ENCODE measurements around the gene ADAMTSL4.

The ADAMTSL4 gene

DNA sequence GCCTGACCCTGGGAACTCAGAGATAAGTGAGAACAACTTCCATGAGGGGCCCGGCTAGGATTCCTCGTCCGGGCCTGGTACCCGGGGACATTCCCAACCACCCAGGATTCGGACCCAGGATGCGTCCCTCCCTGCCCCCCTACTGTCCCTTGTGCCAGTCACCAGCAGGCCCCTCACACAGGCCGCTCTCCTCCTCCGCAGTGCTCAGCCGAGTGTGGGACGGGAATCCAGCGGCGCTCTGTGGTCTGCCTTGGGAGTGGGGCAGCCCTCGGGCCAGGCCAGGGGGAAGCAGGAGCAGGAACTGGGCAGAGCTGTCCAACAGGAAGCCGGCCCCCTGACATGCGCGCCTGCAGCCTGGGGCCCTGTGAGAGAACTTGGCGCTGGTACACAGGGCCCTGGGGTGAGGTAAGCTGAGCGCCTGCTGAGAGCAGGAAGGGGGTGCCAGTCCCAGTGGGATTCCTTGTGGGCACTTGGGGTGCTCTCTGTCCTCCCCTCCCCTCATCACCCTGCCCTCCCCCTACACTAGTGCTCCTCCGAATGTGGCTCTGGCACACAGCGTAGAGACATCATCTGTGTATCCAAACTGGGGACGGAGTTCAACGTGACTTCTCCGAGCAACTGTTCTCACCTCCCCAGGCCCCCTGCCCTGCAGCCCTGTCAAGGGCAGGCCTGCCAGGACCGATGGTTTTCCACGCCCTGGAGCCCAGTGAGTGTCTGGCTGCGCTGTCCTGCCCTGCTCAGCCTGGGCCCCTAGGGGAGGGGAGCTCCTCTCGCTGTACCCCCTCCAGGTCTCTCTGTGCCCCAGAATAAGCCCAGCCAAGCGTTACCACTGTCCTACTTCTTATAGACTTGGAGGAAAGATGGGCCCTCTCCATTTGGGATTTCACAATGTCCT, 9.8 kb downstream of the ADAMTSL4 start:
- TF ChIP-seq, protein P1, sequence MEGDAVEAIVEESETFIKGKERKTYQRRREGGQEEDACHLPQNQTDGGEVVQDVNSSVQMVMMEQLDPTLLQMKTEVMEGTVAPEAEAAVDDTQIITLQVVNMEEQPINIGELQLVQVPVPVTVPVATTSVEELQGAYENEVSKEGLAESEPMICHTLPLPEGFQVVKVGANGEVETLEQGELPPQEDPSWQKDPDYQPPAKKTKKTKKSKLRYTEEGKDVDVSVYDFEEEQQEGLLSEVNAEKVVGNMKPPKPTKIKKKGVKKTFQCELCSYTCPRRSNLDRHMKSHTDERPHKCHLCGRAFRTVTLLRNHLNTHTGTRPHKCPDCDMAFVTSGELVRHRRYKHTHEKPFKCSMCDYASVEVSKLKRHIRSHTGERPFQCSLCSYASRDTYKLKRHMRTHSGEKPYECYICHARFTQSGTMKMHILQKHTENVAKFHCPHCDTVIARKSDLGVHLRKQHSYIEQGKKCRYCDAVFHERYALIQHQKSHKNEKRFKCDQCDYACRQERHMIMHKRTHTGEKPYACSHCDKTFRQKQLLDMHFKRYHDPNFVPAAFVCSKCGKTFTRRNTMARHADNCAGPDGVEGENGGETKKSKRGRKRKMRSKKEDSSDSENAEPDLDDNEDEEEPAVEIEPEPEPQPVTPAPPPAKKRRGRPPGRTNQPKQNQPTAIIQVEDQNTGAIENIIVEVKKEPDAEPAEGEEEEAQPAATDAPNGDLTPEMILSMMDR (IDR thresholded peaks at IDR 0.05; ENCODE audit: low read depth, low read length, missing control alignments), result no peak
- H3K4me3 ChIP-seq (ENCODE audit: low read depth, low read length), result no peak overlapping the region
- in situ Hi-C loops (cut with HindIII; ENCODE audit: low sequenced_read_pairs), result no loop called here
- DNase-seq (ENCODE audit: low read depth), result no peak

DNA sequence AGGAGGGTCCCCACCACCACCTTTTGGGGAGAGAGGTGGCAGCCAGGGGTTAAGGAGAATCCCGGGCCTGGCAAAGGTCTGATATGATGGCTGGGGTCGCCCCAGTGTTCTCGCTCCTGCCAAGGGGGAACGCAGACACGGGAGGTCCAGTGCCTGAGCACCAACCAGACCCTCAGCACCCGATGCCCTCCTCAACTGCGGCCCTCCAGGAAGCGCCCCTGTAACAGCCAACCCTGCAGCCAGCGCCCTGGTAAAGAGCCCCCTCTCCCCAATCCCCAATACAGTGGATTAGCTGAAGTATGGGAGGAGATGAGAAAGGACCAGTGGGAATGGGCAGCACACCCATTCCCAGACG, 10.4 kb downstream of the ADAMTSL4 start:
- no peak for DNase-seq (ENCODE audit: low read depth)
- TF ChIP-seq, protein P1 (IDR thresholded peaks at IDR 0.05; ENCODE audit: low read depth, low read length, missing control alignments), result no peak
- in situ Hi-C loops (cut with HindIII; ENCODE audit: low sequenced_read_pairs), result no loop called here
- no peak overlapping the region for H3K4me3 ChIP-seq (ENCODE audit: low read depth, low read length)

DNA sequence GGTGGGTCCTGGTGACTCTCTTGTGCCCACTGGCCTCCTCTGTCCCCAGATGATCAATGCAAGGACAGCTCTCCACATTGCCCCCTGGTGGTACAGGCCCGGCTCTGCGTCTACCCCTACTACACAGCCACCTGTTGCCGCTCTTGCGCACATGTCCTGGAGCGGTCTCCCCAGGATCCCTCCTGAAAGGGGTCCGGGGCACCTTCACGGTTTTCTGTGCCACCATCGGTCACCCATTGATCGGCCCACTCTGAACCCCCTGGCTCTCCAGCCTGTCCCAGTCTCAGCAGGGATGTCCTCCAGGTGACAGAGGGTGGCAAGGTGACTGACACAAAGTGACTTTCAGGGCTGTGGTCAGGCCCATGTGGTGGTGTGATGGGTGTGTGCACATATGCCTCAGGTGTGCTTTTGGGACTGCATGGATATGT, 10.8 kb downstream of the ADAMTSL4 start:
- no peak for DNase-seq (ENCODE audit: low read depth)
- TF ChIP-seq, protein P1 (IDR thresholded peaks at IDR 0.05; ENCODE audit: low read depth, low read length, missing control alignments), result peak; percentile 93
- H3K4me3 ChIP-seq (ENCODE audit: low read depth, low read length), result no peak overlapping the region
- in situ Hi-C loops (cut with HindIII; ENCODE audit: low sequenced_read_pairs), result no loop called here

GRCh38 chr1:150560576-150561253, 11.5 kb downstream of the ADAMTSL4 start:
- DNase-seq (ENCODE audit: low read depth), result peak; percentile 72
- in situ Hi-C loops (cut with HindIII; ENCODE audit: low sequenced_read_pairs), result no loop called here
- TF ChIP-seq, protein P1 (IDR thresholded peaks at IDR 0.05; ENCODE audit: low read depth, low read length, missing control alignments), result peak; percentile 92
- peak overlapping the region; percentile 50 for H3K4me3 ChIP-seq (ENCODE audit: low read depth, low read length)

DNA sequence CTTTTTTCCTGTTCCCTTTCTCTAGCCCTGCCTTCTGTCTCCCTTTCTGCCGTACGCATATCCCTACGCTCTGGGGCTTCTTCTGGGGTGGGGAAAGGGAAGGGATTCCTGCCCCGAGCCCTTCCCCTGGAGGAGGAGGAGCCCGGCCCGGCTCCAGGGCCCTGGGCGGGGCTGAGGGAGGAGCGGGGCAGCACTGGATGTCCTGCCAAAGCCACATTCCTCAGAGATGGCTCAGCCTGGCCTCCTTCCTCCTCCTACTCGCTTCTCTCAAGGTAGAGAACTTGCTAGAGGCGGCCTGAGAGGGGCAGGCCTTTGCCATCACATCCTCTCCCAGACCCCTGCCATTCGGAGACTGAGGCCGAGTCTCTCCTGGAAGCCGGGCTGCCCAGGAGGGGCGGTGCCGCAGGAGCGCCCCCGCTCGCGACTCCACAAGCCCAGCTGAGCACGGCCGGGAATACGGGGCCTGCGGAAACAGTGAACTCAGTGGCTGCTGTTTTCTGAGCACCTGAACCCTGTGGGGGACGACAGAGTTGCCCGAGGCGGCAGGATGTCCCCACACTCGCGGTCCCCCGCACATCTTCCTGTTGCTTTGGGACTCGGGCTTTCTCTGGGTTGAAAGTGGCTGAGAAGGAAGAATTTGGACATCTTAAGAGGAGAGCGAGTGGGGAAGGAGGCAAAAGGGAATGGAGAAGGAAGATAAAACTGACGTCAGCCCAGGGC, 12.2 kb downstream of the ADAMTSL4 start:
- TF ChIP-seq, protein P1 (IDR thresholded peaks at IDR 0.05; ENCODE audit: low read depth, low read length, missing control alignments), result no peak
- peak; percentile 98 for DNase-seq (ENCODE audit: low read depth)
- H3K4me3 ChIP-seq (ENCODE audit: low read depth, low read length), result peak overlapping the region; percentile 50
- in situ Hi-C loops (cut with HindIII; ENCODE audit: low sequenced_read_pairs), result no loop called here

GRCh38 chr1:150561974-150562445, 12.8 kb downstream of the ADAMTSL4 start:
- TF ChIP-seq, protein P1 (IDR thresholded peaks at IDR 0.05; ENCODE audit: low read depth, low read length, missing control alignments), result no peak
- H3K4me3 ChIP-seq (ENCODE audit: low read depth, low read length), result peak overlapping the region; percentile 50
- DNase-seq (ENCODE audit: low read depth), result peak; percentile 91
- in situ Hi-C loops (cut with HindIII; ENCODE audit: low sequenced_read_pairs), result no loop called here

Data from astrocyte of the cerebellum (primary cell).